Body of pancreas (tissue), 4 donors: ENCODE measurements around the gene SSX2IP.

ENCODE experiments used
- CTCF ChIP-seq, 7 experiments: fragments of 450-650 bp in 4 of 7; fragments of 200-600 bp in 3 of 7; sonication (generic) in 3 of 7; IDR thresholded peaks; one replicate each; pipeline ENCODE4 v1.5.1; 2016 to 2019; ENCODE audit warnings: antibody characterized with exemption in 7 of 7
- POLR2A ChIP-seq, 3 donors: fragments of 450-650 bp; IDR thresholded peaks; one replicate each; pipeline ENCODE4 v1.6.1; 2016; ENCODE audit warnings: antibody characterized with exemption in 3 of 3, mild to moderate bottlenecking in 2 of 3

- TF ChIP-seq CTCF (IDR thresholded peaks at IDR 0.05) = no peak
- TF ChIP-seq POLR2A (IDR thresholded peaks at IDR 0.05) = no peak
Measured at GRCh38 chr1:84624876-84625275, 65.4 kb downstream of the SSX2IP start.
